Activated B cell treated with CpG ODN at 0.5 μM for 24 hours (primary cell): ENCODE results near the gene KLHDC10. TPM values are rescaled to one million over a fixed set of nuclear protein-coding genes. Genes with fewer than 3 reads are reported as not detected.
"Not testable (repeated sequence)": the region's sequence is repeated elsewhere in the genome, so short reads cannot be mapped to it uniquely, and the experiment has no call there.

Experiments
- ATAC-seq: fragments of 200-7000 bp; cut with Tn5 transposase; one replicate; pipeline ENCODE4 v1.10.0; 2021; ENCODE audit warnings: low read depth, mild to moderate bottlenecking, moderate library complexity
- CTCF ChIA-PET: fragments of 350-600 bp; sonication (Branson Sonifier 250); formaldehyde crosslinking; loops from one replicate; lab custom pipeline; 2021; ENCODE audit warnings: antibody characterized with exemption; lab: Charles Lee
- POLR2A ChIA-PET: fragments of 350-600 bp; sonication (Branson Sonifier 250); formaldehyde crosslinking; loops from one replicate; lab custom pipeline; 2021; ENCODE audit warnings: antibody characterized with exemption; lab: Charles Lee
- DNase-seq: peaks from one replicate; pipeline ENCODE4 v3.0.0; 2022
- H3K27ac Mint-ChIP-seq: one replicate; pipeline ENCODE4 v1.8.0; 2020; ENCODE audit warnings: mixed read lengths
- H3K27me3 Mint-ChIP-seq: one replicate; pipeline ENCODE4 v1.8.0; 2021; ENCODE audit warnings: mixed read lengths
- H3K36me3 Mint-ChIP-seq: one replicate; pipeline ENCODE4 v1.8.0; 2021; ENCODE audit warnings: low read depth, mixed read lengths
- H3K4me1 Mint-ChIP-seq: one replicate; pipeline ENCODE4 v1.8.0; 2021; ENCODE audit warnings: mixed read lengths
- H3K4me3 Mint-ChIP-seq: one replicate; pipeline ENCODE4 v1.8.0; 2020; ENCODE audit warnings: mild to moderate bottlenecking, mixed read lengths
- H3K9me3 Mint-ChIP-seq: one replicate; pipeline ENCODE4 v1.8.0; 2020; ENCODE audit warnings: mixed read lengths
- CTCF ChIP-seq: fragments of 200-600 bp; IDR thresholded peaks from one replicate; pipeline ENCODE4 v1.8.0; 2022; ENCODE audit warnings: antibody characterized with exemption, mild to moderate bottlenecking
- intact Hi-C: fragments of 100-400 bp; cut with micrococcal nuclease; formaldehyde crosslinking; loops from one replicate; pipeline ENCODE4 v1.15.1; 2024
- total RNA-seq: library from RNA; stranded (reverse); gene quantifications from 2 replicates; pipeline ENCODE4 v1.2.3, GENCODE V29; 2022

The KLHDC10 gene
- total RNA-seq, 1 donor from 2014 or later, result 21.0 TPM

- no peak overlapping the region for H3K27ac Mint-ChIP-seq
- ATAC-seq, result no peak
These were observed 110.9 kb downstream of the KLHDC10 start for GRCh38 chr7:130181263-130181605.

DNA sequence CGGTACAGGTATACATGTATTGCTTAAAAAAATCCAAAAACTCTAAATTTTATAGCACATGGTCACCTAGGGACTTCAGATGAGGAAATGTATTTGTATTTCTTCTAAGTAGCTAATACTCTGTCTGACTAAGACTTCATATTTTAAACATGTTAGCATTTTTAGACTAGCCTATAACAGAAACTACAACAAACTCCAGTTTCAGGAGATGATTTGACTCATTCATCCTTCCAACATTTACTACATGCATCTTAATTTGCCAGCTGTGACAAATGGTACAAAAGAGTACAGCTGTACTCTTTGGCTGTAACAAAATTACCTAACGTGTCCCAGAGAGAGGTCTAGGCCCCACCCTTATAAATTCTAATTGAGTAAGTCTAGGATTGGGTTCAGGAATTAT is 112.7 kb downstream of the KLHDC10 start:
- intact Hi-C loops, result no loop called here
- Mint-ChIP-seq H3K4me3 (no peak overlapping the region), H3K36me3 (peaks cover 64% of the 10 kb centered on the region), H3K27ac (no peak overlapping the region), H3K27me3 (no peaks in the 10 kb centered on the region), H3K4me1 (peaks cover 4% of the 10 kb centered on the region), H3K9me3 (no peaks in the 10 kb centered on the region)
- ATAC-seq (no peak), DNase-seq (no peak)
- POLR2A ChIA-PET, result no interaction called here
- no peak for TF ChIP-seq CTCF
- CTCF ChIA-PET, result no interaction called here

More at GRCh38 chr7:130181263-130181605, 110.9 kb downstream of the KLHDC10 start:
- H3K4me1 Mint-ChIP-seq, result no peaks in the 10 kb centered on the region
- DNase-seq, result no peak
- no peaks in the 10 kb centered on the region for H3K27me3 Mint-ChIP-seq
- peaks cover 65% of the 10 kb centered on the region for H3K36me3 Mint-ChIP-seq
- H3K9me3 Mint-ChIP-seq, result no peaks in the 10 kb centered on the region
- ChIA-PET CTCF (no interaction called here), POLR2A (no interaction called here)
- no peak for TF ChIP-seq CTCF
- intact Hi-C loops, result no loop called here
- H3K4me3 Mint-ChIP-seq, result no peak overlapping the region

DNA sequence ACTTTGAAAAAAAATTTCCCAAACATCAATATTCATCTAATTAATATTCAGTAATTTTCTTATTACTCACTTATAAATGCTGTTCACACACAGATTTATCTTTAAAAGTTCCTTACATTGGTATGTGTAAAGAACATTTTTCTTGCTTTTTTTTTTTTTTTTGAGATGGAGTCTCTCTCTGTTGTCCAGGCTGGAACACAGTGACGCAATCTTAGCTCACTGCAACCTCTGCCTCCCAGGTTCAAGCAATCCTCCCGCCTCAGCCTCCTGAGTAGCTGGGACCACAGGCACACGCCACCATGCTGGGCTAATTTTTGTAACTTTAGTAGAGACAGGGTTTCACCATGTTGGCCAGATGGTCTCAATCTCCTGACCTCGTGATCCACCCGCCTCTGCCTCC is 114.0 kb downstream of the KLHDC10 start:
- intact Hi-C loops, H3K27me3 Mint-ChIP-seq, H3K4me3 Mint-ChIP-seq, H3K27ac Mint-ChIP-seq, H3K9me3 Mint-ChIP-seq, CTCF ChIA-PET, DNase-seq, ATAC-seq, H3K4me1 Mint-ChIP-seq, POLR2A ChIA-PET: not testable (repeated sequence)
- peaks cover 59% of the 10 kb centered on the region for H3K36me3 Mint-ChIP-seq

Other genes starting within 250 kb of the KLHDC10 start
- gene UBE2H, start 117.6 kb upstream of the KLHDC10 start, total RNA-seq, result 28.8 and 32.6 TPM in 2 replicates
- gene ZC3HC1, start 19.2 kb upstream of the KLHDC10 start, total RNA-seq, result 23.0 and 28.8 TPM in 2 replicates
- gene TMEM209, start 134.9 kb downstream of the KLHDC10 start, total RNA-seq, result 30.0 and 32.6 TPM in 2 replicates
- not detected in 2 replicates for gene SSMEM1, start 137.3 kb downstream of the KLHDC10 start, total RNA-seq
- gene CPA2, start 196.3 kb downstream of the KLHDC10 start, total RNA-seq, result not detected in 2 replicates
- not detected in 2 replicates for gene CPA4, start 222.6 kb downstream of the KLHDC10 start, total RNA-seq